HG03097 (cell line): ENCODE results near the gene CBY3.
"Not testable (repeated sequence)": the region's sequence is repeated elsewhere in the genome, so short reads cannot be mapped to it uniquely, and the experiment has no call there.

Experiments used
- ATAC-seq: cut with Tn5 transposase; IDR thresholded peaks from one replicate; pipeline ENCODE4 v1.9.1; 2021; ENCODE audit not compliant: unreplicated experiment, low FRiP score

Gene CBY3

GRCh38 chr5:179680780-179681401, at the start of gene CBY3:
CBY3 (minus strand) TSS chr5:179681034; CDS start chr5:179680918, 116 bp downstream.
- ATAC-seq, result no peak

GRCh38 chr5:179730356-179730755, 49.5 kb upstream of the CBY3 start:
- ATAC-seq, result no peak

GRCh38 chr5:179729727-179730126, 48.9 kb upstream of the CBY3 start:
- no peak for ATAC-seq

GRCh38 chr5:179729303-179729702, 48.5 kb upstream of the CBY3 start:
- no peak for ATAC-seq

- ATAC-seq, result no peak
Observed at GRCh38 chr5:179727106-179727505, 46.3 kb upstream of the CBY3 start.

- no peak for ATAC-seq
Observed at GRCh38 chr5:179724163-179724562, 43.3 kb upstream of the CBY3 start.

- no peak for ATAC-seq
Observed at GRCh38 chr5:179720222-179720621, 39.4 kb upstream of the CBY3 start.

GRCh38 chr5:179716286-179716685, 35.5 kb upstream of the CBY3 start:
- ATAC-seq, result no peak

GRCh38 chr5:179700401-179700918, 19.6 kb upstream of the CBY3 start:
- no peak for ATAC-seq

- ATAC-seq, result no peak
Observed at GRCh38 chr5:179699616-179700237, 18.9 kb upstream of the CBY3 start.

- ATAC-seq, result no peak
Observed at GRCh38 chr5:179698935-179699615, 18.2 kb upstream of the CBY3 start, which contains the start of gene CANX. CANX (plus strand) TSS chr5:179698967; CDS start chr5:179705682, 6,715 bp downstream.

GRCh38 chr5:179697993-179698934, 17.4 kb upstream of the CBY3 start:
- peak; percentile 91 for ATAC-seq

- ATAC-seq, result not testable (repeated sequence)
Observed at GRCh38 chr5:179697543-179697942, 16.7 kb upstream of the CBY3 start.

- ATAC-seq, result no peak
Observed at GRCh38 chr5:179697108-179697507, 16.3 kb upstream of the CBY3 start.

GRCh38 chr5:179696603-179697002, 15.8 kb upstream of the CBY3 start:
- ATAC-seq, result no peak

GRCh38 chr5:179694561-179694960, 13.7 kb upstream of the CBY3 start:
- ATAC-seq, result no peak

GRCh38 chr5:179689212-179689611, 8.4 kb upstream of the CBY3 start:
- not testable (repeated sequence) for ATAC-seq

- no peak for ATAC-seq
Observed at GRCh38 chr5:179680014-179680779, 637 bp downstream of the CBY3 start.

GRCh38 chr5:179679014-179679674, 1.7 kb downstream of the CBY3 start:
- ATAC-seq, result peak; percentile 16
